ENCODE results near the gene HOXD8.

The HOXD8 gene

DNA sequence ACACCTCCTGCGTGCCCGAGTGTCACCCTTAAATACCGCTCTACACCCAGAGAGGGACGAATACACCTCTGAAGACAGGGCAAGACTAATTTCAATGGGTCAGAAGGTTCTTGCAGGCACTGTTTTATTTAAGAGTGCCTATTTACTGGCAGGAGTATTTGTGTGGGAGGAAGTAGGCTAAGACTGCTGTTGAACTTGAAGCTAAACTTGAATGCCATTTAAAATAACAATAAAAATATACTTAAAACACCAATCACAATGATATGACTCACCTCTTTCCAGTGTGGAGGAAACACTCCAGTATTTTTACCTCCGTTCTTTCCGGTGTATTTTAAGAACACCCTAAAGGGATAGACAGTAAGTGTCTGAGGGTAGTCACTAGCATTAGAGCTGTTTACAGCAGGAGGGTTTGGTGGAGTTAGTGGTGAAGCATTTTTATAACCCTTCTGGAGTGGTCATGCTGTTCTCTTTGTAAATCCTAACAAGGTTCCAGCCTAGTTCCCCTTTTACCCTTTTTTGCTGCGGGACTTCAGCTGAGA is 49.3 kb downstream of the HOXD8 start:
- TF ChIP-seq FOXP2 (optimal IDR thresholded peaks at IDR 0.05; ENCODE audit: borderline replicate concordance, extremely low read depth, extremely low read length, insufficient read depth) (no peak), SIN3A (IDR thresholded peaks at IDR 0.05; ENCODE audit: borderline replicate concordance, insufficient read depth, low read length) (no peak)

DNA sequence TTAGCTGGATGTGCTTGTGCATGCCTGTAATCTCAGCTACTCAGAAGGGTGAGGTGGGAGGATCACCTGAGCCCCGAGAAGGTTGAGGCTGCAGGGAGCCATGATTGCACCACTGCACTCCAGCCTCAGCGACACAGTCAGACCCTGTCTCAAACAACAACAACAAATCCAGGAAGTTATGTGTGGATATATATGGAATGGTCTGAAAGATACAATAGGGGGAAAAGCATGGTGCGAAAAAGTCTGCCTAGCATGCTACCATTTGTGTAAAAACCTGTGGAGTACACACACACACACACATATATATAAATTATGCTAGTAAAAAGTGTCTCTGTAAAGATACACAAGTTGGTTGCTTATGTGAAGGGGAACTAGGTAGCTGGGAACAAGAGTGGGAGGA is 52.0 kb downstream of the HOXD8 start:
- TF ChIP-seq TAF1 (IDR thresholded peaks at IDR 0.05; ENCODE audit: borderline replicate concordance, insufficient read depth, low read length) (no peak), POLR2AphosphoS5 (IDR thresholded peaks at IDR 0.05; ENCODE audit: low read depth, low read length) (no peak), SIN3A (IDR thresholded peaks at IDR 0.05; ENCODE audit: borderline replicate concordance, insufficient read depth, low read length) (no peak), FOXP2 (optimal IDR thresholded peaks at IDR 0.05; ENCODE audit: borderline replicate concordance, extremely low read depth, extremely low read length, insufficient read depth) (no peak)
- TF ChIP-seq, protein P1, sequence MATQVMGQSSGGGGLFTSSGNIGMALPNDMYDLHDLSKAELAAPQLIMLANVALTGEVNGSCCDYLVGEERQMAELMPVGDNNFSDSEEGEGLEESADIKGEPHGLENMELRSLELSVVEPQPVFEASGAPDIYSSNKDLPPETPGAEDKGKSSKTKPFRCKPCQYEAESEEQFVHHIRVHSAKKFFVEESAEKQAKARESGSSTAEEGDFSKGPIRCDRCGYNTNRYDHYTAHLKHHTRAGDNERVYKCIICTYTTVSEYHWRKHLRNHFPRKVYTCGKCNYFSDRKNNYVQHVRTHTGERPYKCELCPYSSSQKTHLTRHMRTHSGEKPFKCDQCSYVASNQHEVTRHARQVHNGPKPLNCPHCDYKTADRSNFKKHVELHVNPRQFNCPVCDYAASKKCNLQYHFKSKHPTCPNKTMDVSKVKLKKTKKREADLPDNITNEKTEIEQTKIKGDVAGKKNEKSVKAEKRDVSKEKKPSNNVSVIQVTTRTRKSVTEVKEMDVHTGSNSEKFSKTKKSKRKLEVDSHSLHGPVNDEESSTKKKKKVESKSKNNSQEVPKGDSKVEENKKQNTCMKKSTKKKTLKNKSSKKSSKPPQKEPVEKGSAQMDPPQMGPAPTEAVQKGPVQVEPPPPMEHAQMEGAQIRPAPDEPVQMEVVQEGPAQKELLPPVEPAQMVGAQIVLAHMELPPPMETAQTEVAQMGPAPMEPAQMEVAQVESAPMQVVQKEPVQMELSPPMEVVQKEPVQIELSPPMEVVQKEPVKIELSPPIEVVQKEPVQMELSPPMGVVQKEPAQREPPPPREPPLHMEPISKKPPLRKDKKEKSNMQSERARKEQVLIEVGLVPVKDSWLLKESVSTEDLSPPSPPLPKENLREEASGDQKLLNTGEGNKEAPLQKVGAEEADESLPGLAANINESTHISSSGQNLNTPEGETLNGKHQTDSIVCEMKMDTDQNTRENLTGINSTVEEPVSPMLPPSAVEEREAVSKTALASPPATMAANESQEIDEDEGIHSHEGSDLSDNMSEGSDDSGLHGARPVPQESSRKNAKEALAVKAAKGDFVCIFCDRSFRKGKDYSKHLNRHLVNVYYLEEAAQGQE (IDR thresholded peaks at IDR 0.05; ENCODE audit: insufficient read depth in 1 of 2, low read depth in 2 of 2, low read length in 2 of 2): no peak
